Brain pericyte (primary cell): Measurements from ENCODE around the gene MRPS18B.
A peak's percentile ranks its signal among the peaks of the same experiment; 100 is the strongest.
"Not testable (repeated sequence)": the region's sequence is repeated elsewhere in the genome, so short reads cannot be mapped to it uniquely, and the experiment has no call there.

Experiments
- DNase-seq: peaks from one replicate; pipeline ENCODE4 v3.0.0-alpha.2; 2012; ENCODE audit warnings: low read depth, low spot score

MRPS18B gene

DNA sequence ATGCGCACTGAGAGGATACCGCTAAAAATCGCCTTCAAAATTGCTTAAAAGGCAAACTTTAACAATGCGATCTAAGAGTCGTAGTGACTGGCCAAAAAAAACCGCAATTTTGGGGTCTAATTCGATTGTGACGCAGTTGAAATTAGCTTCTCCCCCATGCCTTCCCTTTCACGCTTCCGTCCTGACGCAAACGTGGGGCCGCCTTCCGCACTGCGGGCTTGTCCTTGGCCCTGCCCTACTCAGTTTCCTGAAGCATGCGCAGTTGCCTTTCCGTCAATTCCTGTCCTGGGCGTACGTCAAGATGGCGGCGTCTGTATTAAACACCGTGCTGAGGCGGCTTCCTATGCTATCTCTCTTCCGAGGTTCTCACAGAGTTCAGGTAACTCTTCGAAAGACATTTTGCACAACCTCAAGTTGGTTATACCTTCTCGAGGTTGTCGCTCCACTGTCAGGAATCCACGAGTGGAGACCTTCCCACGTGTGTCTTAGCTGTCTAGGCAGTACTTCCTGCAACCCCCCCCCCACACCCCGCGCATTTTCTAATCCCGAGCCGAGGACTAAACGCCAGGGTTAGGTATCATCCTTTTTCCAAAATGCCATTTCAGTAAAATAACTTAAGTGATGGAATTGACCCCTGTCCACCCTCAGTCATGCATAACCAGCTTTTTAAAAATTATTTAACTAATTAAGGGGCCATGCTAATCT lies at the start of gene MRPS18B:
MRPS18B (plus strand) TSS at position 276 of the 705 bp plus-strand sequence; CDS start at position 302, 26 bp downstream.
- DNase-seq = peak; percentile 97

DNA sequence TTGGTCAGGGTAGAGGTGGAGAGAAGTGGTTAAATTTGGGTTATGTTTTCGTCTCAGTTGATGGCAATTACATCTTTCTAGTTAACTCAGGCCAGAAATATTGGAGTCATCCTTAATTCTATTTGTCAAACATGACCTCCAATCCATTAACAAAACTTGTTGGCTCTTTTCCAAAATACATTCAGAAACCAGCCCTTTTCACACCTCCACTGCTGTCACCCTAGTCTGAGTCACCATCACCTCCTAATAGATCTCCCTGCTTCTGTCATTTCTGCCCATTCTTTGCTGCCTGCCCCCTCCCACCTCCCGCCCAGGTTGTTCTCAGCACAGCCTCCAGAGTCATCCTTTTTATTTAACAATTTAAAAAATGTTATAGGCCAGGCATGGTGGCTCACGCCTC lies 49.4 kb upstream of the MRPS18B start:
- no peak for DNase-seq

DNA sequence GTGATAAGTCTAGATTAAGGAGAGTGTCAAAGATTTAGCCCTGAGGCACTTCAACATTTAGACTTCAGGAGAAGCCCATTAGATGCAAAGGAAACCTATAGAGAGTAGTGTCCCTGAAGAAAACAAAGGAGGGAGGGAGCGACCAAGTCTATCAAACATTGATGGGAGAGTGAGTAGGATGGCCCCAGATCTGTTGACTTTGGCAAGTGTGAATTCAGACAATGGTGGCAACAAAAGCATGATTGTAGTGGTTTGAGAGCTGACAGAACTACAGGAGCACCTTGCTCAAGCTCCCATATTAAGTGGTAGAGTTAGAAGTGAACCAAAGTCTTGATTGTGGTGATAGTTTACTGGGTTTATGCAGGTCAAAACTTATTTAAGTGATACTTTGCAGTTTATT lies 47.4 kb upstream of the MRPS18B start:
- DNase-seq = no peak

GRCh38 chr6:30570740-30571074 lies 46.9 kb upstream of the MRPS18B start:
- no peak for DNase-seq

- DNase-seq = peak; percentile 93
Measured at GRCh38 chr6:30571075-30571761, 46.4 kb upstream of the MRPS18B start, which contains the start of gene ABCF1. Gene ABCF1 (plus strand): TSS chr6:30571442. CDS start chr6:30571488, 46 bp downstream.

DNA sequence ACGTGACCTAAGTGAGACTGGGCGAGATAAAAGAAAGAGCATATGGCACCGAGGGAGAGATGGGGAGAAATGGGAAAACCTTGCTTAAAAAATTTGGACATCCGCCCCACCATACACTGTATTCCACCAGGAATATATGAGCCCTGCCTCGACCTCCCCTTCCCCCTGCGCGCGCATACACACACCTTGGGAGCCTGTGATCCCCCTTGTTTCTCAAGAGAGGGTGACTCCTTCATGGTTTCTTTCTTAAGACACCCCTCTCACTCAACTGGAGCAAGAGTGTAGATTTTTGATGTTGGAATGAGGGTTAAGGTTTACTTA lies 45.9 kb upstream of the MRPS18B start:
- DNase-seq = no peak

DNA sequence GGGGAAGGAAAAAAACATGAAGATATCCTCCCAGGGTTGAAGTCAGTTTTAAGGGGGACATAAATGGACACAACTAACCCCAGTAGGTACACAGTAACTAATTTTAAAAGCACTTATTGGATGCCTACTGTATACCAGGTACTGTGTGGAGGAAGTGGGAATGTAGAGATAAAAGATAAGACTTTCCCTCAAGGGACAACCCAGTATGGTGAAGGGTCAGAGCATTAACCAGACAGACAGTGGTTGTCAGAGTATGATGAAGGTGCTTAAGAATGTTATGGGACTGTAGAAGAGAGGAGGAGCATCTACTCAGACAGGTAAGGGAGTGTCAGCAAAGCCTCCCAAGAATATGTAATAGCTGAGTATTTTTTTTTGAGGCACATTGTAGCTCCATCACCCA lies 45.5 kb upstream of the MRPS18B start:
- DNase-seq = no peak

- no peak for DNase-seq
Measured at GRCh38 chr6:30573113-30573512, 44.5 kb upstream of the MRPS18B start.

DNA sequence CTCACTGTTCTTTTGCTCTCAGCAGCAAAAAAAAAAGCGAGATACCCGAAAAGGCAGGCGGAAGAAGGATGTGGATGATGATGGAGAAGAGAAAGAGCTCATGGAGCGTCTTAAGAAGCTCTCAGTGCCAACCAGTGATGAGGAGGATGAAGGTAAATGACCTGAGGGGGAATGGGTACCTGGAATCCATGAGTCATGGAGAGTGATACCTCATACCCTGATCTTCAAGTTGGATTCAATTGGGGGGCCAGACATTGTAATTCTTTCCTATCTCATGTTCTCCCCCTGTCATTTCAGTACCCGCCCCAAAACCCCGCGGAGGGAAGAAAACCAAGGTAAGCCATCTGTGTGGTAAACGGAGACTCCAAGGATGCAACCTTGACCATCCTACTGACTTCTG lies 39.6 kb upstream of the MRPS18B start:
- DNase-seq = no peak

DNA sequence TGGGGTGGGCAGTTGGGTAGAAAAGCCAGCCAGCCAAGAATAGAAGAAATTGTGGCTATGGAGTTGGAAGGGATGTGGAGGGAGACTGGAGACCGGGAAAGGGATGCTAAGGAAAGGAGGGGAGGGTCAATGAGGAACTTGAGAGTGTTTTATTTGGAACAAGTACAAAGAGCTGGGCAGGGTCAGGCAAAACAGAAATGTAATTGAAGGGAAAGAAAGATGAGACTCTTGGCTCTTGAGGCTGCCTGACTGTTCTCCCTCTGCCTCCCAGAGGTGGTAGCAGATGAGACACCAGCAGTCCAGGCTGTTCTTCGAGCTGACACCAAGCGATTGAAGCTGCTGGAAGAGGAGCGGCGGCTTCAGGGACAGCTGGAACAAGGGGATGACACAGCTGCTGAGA lies 33.7 kb upstream of the MRPS18B start:
- DNase-seq = no peak

DNA sequence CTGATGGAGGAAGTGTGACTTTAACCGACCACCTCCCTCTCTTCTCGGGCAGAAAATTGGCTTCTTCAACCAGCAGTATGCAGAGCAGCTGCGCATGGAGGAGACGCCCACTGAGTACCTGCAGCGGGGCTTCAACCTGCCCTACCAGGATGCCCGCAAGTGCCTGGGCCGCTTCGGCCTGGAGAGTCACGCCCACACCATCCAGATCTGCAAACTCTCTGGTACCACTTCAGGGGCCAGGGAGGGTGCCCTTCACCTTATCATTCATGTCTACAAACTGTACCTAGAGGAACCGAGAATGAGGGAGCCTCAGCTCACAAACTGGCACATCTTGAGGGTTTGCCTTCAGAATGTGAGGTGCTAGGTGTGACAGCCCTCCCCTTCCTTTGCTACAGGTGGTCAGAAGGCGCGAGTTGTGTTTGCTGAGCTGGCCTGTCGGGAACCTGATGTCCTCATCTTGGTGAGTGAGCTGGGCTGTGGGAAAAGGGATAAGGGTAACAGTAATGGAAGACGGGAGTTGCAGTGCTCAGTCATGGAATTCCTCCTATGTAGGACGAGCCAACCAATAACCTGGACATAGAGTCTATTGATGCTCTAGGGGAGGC lies 27.8 kb upstream of the MRPS18B start:
- DNase-seq = no peak

- no peak for DNase-seq
Measured at GRCh38 chr6:30590509-30590908, 27.1 kb upstream of the MRPS18B start.

GRCh38 chr6:30591008-30591407 lies 26.6 kb upstream of the MRPS18B start:
- DNase-seq = no peak

GRCh38 chr6:30592287-30592686 lies 25.4 kb upstream of the MRPS18B start:
- DNase-seq = no peak

GRCh38 chr6:30597315-30598144 lies 20.1 kb upstream of the MRPS18B start:
- DNase-seq = not testable (repeated sequence)

- no peak for DNase-seq
Measured at GRCh38 chr6:30598912-30599624, 18.6 kb upstream of the MRPS18B start.

DNA sequence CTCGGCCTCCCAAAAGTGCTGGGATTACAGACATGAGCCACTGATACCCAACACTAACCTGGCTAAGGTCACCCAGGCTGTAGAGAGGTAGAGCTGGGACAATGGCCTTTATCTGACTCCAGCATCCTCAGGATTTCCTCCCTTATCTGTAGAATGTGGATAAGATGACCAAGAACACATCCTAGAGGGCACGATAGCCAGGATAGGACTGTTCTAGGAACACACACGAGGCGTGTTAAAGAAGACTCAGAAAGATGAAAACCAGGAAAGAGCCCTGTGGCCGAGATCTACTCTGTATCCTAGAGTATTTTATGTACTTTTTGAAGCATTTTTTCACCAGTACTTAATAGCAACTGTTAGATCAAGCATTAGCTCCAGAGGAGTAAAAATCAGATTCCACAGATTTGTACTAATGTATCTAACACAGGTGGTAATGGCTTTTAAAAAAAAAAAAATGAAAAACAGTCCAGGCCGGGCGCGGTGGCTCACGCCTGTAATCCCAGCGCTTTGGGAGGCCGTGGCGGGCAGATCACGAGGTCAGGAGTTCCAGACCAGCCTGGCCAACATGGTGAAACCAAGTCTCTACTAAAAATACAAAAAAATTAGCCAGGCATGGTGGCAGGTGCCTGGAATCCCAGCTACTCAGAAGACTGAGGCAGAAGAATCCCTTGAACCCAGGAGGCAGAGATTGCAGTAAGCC lies 17.9 kb upstream of the MRPS18B start:
- no peak for DNase-seq

DNA sequence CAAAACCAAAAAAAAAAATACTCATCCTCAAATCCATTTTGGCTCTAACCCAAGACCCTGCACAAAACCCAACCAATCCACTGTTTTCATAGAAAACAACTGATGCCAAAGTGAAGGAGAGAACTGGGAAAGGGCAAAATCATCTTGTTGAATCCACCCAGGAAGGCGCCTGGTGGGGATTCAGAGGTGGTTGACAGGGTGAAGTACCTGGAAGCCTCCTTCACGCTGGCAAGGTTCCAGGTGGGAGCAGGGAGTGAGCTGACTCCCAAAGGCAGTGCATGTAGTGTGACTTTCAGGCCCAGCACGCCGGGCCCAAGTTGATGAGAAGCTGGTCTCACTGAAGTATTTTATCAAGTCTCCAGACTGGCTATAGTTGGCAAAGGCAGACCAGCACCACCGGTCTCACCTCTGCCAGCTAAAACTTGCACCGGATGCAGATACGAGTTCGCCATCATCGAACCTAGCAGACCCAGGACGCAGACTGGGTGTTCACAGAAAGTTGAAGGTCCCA lies 17.1 kb upstream of the MRPS18B start:
- DNase-seq = no peak

DNA sequence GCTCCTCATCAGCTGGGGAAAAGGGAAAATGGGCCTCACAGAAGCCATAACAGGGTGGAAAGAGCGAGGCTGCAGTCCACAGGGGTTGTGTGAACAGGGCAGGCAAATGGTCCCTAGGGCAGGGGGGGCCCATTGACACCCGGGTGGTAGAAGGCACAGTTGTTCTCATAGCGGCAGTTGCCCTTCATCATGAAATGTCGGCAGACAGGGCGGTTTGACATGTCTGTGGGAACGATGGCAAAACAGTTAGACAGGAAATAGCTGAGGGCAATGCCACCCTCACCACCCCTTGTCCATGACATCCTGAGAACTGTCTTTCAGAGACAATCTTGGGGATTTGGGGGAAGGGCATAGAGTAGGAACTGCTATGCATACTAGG lies 16.2 kb upstream of the MRPS18B start:
- no peak for DNase-seq

- DNase-seq = no peak
Measured at GRCh38 chr6:30601815-30602641, 15.6 kb upstream of the MRPS18B start.
